ENCODE results near the gene GLCCI1.

GLCCI1 gene

DNA sequence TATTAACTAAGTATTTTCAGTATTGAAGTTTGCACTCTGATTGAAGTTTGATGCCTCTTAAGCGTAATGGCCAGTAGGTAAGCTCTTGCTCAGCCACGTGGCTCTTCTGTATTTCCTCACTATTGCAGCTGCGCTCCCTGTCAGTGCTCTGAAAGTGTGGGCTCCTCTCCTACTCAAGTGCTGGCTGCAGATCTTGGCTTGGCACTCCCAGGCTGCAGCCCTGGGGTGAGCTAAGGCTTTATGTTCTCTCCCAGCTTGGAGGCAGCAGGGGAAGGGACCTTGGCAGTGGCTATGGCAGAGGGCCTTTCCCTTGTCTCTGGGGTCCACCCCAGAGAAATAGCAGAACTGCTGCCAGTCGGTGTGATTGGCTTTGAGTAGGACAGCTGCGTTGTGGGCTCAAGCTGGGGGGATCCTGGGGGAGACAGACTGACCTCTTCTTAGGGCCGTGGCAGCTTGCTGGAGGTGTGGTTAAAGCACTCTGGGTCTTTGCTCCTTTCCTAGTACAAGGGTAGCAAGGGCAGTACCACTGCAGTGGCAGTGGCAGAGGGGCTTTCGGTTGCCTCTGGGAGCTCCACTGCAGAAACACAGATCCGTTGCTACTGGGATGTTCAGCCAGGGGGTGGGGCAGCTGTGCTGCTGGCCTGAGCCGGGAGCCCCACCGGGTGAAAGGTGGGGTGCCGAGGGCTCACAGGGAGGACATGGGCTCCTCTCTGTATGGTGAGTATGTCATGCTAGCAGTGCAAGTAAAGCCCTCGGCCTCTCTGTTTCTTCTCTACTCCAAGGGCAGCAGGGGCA is 100.5 kb downstream of the GLCCI1 start:
- TF ChIP-seq CTCF (IDR thresholded peaks at IDR 0.05) = no peak
- no peaks in the 10 kb centered on the region for H3K9me3 ChIP-seq
- H3K27ac ChIP-seq = no peak overlapping the region
- H3K36me3 ChIP-seq = peaks cover 27% of the 10 kb centered on the region
- no peak overlapping the region for H3K4me3 ChIP-seq (ENCODE audit: low read depth in 1 of 2, low read length in 1 of 2)
- H3K27me3 ChIP-seq = no peaks in the 10 kb centered on the region
- no peaks in the 10 kb centered on the region for H3K4me1 ChIP-seq (ENCODE audit: control insufficient read depth in 1 of 2, insufficient read depth in 1 of 2, low read depth in 1 of 2, low read length in 1 of 2)

DNA sequence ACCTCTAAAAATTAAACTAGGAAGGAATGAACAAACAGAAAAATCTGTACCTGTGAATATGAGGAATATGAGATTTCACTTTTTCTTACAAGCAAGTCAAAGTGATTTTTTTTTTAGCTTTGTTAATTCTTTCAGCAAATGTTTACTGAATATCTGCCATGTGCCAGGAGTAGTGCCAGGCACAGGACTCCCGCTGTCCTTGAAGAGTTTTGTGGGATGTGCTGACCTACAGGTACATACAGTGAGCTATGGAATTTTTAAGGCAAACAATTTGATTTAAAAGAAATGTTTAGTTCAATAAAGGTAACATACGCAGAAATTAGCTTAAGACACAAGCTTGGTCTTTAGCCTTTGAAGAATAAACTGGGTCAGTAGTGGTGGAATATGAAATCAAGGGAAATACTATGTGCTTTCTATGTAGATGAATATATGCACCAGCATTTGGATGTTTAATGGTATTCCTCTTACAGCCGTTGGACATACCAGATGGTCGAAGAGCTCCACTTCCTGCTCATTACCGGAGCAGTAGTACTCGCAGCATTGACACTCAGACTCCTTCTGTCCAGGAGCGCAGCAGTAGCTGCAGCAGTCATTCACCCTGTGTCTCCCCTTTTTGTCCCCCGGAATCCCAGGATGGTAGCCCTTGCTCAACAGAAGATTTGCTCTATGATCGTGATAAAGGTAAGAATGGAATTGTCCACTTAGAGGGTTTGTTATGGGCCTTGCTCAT is 102.0 kb downstream of the GLCCI1 start:
- no peaks in the 10 kb centered on the region for H3K9me3 ChIP-seq
- no peak overlapping the region for H3K27ac ChIP-seq
- H3K4me1 ChIP-seq (ENCODE audit: control insufficient read depth in 1 of 2, insufficient read depth in 1 of 2, low read depth in 1 of 2, low read length in 1 of 2) = no peaks in the 10 kb centered on the region
- peaks cover 27% of the 10 kb centered on the region for H3K36me3 ChIP-seq
- no peaks in the 10 kb centered on the region for H3K27me3 ChIP-seq
- H3K4me3 ChIP-seq (ENCODE audit: low read depth in 1 of 2, low read length in 1 of 2) = no peak overlapping the region
- TF ChIP-seq CTCF (IDR thresholded peaks at IDR 0.05) = no peak

GRCh38 chr7:8078418-8078817 is 109.8 kb downstream of the GLCCI1 start:
- Histone ChIP-seq H3K27ac (no peak overlapping the region), H3K9me3 (no peaks in the 10 kb centered on the region), H3K4me1 (ENCODE audit: control insufficient read depth in 1 of 2, insufficient read depth in 1 of 2, low read depth in 1 of 2, low read length in 1 of 2) (no peaks in the 10 kb centered on the region), H3K27me3 (no peaks in the 10 kb centered on the region), H3K36me3 (peaks cover 4% of the 10 kb centered on the region), H3K4me3 (ENCODE audit: low read depth in 1 of 2, low read length in 1 of 2) (no peak overlapping the region)
- no peak for TF ChIP-seq CTCF (IDR thresholded peaks at IDR 0.05)

GRCh38 chr7:8082762-8083161 is 114.2 kb downstream of the GLCCI1 start:
- H3K27me3 ChIP-seq = no peaks in the 10 kb centered on the region
- no peak for TF ChIP-seq CTCF (IDR thresholded peaks at IDR 0.05)

GRCh38 chr7:8084836-8085235 is 116.2 kb downstream of the GLCCI1 start:
- Histone ChIP-seq H3K27ac (no peak overlapping the region), H3K27me3 (no peaks in the 10 kb centered on the region), H3K9me3 (no peaks in the 10 kb centered on the region), H3K4me3 (ENCODE audit: low read depth in 1 of 2, low read length in 1 of 2) (no peak overlapping the region), H3K36me3 (peaks cover 34% of the 10 kb centered on the region), H3K4me1 (ENCODE audit: control insufficient read depth in 1 of 2, insufficient read depth in 1 of 2, low read depth in 1 of 2, low read length in 1 of 2) (no peaks in the 10 kb centered on the region)
- no peak for TF ChIP-seq CTCF (IDR thresholded peaks at IDR 0.05)

More at GRCh38 chr7:8082762-8083161, 114.2 kb downstream of the GLCCI1 start:
- Histone ChIP-seq H3K4me1 (ENCODE audit: control insufficient read depth in 1 of 2, insufficient read depth in 1 of 2, low read depth in 1 of 2, low read length in 1 of 2) (no peaks in the 10 kb centered on the region), H3K4me3 (ENCODE audit: low read depth in 1 of 2, low read length in 1 of 2) (no peak overlapping the region), H3K36me3 (peaks cover 26% of the 10 kb centered on the region), H3K27ac (no peak overlapping the region), H3K9me3 (no peaks in the 10 kb centered on the region)
